ENCODE measurements around the gene GMPPA. TPM values are rescaled to one million over a fixed set of nuclear protein-coding genes. Genes with fewer than 3 reads are reported as not detected.

GMPPA gene
- total RNA-seq, 1 donor from 2014 or later, result 57.0 TPM

DNA sequence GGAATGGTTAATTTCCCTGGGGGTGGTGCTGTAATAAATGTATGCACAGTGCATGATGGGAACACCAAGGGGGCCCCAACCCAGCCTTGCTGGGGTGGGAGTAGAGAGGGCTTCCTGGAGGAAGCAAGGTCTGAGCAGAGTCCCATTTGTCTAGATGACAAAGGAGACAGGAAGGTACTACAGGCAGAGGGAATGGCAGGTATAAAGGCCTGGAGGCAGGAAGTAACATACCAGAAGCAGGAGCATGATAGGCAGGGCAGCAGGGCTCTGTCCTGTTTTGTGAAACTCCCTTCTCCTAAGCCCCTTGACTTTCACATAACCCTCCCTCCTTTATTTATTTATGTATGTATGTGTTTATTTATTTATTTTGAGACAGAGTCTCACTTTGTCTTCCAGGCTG lies 3.9 kb downstream of the GMPPA start:
- no peak for DNase-seq (ENCODE audit: low read depth)

DNA sequence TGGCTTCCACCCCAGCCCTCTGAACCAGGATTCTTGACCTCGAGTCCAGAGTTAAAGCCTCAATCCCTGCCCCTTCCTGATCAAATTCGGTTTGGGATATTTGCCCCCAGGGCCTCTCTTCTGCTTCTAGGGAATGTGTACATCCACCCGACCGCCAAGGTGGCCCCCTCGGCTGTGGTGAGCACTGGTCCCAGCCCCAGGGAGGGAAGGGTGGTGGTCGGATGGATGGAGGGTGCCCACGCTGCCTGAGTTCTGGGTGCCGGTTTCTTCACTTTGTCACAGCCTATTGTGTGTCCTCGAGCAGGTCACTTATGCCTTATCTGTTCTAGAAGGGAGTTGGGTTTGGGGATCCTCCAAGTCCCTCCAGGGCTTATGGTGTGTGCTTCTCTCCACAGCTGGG lies 6.9 kb downstream of the GMPPA start:
- no peak for DNase-seq (ENCODE audit: low read depth)

DNA sequence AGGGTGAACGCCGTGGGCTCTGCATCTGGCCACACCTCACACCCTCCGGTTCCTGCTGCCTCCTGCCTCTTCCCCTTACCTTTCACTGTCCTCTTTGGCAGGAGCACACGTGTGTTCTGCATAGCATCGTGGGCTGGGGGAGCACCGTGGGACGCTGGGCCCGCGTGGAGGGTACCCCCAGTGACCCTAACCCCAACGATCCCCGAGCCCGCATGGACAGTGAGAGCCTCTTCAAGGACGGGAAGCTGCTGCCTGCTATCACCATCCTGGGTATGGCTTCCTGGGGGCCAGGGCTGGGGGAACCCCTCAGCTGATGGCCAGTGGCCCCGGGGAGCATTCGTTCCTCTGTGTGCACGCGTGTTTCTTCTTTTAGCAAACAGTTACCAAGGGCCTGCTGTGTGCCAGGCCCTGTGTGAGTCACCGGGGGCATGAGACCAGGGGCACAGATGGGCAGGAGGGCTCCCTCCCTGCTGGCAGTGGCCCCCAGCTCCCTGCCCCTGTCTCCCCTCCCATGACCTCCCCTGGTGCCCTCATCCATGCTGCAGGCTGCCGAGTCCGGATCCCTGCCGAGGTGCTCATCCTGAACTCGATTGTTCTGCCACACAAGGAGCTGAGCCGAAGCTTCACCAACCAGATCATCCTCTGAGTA lies 7.6 kb downstream of the GMPPA start:
- no peak for DNase-seq (ENCODE audit: low read depth)

DNA sequence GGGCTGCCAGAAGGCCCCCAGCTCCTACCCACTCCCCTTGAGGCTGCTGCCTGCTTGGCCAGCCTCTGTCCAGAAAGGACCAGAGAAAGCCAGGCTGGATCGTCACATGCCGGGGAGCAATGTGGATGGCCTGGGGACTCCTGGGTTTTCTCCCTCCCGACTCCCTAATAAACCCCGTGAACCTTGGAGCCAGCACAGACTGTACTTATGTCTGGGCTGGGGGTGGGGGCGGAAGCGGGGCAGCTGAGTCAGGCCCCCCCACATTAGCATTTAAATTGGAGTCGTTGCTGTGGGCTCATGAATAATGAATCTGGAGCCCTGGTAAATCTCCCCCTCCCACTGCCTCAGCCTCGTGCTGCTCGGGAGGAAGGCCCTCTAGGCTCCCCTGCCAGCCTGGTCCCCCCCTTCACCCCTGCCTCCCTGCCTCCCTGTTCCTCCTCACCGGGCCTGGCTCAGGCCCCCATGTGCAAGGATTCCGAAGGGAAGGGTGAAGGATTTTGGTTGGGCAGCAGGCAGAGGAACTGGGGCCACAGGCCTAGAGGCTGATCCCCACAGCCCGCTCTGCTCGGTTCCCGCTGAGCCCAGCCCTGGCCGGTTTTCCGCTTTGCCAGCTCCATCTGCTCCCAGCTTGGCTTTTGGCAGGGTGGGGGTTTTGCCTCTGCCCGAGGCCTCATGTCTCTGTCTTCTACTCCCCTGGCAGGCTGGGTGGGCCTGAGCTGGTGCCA lies 8.3 kb downstream of the GMPPA start:
- DNase-seq (ENCODE audit: low read depth), result no peak

DNA sequence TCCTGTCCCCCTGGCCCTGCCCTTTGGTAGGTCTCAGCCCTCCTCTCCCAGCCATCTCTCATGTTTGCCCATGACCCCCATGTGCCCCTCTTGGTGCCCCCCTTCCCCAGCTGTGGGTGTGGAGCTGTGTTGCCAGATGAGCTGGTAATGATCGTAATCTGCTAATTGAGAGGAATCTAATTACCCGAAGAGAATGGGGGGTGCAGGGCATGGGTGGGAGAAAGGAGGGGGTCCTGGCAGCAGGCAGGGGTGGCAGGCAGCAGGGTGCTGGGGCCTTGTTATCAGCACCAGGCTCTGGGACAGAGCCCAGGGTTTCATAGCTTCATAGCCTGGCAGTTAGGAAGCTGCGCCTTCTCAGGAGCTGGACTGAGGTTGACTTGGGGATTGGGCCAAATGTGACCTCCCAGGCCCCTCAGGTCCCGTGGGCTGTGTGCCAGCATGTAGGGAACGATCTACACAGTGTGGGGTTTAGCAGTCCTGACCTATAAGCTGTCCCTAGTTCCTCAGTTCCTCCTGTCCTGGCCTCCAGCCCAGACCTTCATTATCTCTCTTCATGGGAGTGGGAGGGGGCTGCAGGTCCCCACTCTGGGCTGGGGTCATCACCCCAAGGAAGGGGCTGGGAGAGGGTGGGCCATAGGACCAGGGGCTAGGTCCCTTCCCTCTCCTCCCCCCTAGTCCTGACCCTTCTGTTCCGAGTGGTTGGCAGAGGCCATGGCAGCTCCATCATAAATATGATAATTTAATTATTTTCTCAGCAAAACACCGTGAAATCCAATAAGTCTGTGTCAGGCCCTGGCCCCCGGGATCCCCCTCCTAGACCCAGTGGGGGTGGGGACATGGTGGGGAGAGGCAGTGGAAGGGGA lies 9.1 kb downstream of the GMPPA start:
- no peak for DNase-seq (ENCODE audit: low read depth)

DNA sequence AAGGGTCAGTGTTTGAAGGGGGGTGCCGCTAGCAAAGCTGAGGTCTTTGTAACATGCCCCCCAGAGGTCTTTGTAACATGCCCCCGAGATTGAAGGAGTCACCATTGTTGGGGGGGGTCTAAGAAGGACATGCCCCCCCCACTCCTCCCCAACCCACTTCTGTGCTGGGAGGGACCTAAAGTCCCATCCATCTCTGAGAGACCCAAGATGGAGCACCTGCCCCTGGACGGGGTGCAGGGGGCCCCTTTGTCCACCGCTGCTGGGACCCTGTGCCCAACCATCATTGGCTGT lies 9.7 kb downstream of the GMPPA start:
- no peak for DNase-seq (ENCODE audit: low read depth)

DNA sequence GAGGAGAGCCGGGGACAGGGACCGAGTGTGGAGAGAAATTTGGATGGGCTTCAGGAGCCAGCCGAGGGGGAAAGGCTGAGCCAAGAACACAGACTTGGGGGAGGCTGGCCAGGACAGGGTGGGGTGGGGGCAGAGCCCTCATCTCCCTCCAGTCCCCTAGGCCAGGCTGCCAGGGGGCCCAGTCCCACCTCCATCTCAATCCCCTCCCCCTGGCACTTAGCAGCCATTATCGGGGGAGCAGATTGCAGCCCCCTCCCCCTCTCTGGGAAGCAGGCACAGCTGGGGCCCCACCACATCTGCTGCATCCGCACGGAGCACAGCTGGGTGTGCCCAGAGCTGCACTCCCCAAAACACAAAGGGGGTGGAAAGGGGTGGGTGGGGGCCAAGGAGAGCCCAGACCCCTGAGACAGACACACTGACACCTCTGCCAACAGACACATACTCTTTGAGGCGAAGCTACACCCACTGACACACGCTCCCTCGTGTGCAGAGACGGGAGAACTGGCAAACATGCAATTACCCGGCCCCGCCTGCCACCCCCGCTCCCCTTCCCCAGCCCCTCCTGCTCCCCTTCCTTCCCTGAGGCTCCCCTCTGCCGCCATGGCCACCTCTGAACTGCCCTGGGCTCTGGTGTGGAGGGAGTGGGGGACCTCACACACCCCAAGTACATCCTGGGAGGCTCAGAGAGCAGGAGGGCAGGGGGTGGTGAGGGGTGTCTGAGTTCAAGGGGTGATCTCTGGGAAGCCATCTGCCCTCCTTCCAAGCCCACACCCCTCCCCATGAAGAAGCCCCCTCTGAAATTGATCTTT lies 10.5 kb downstream of the GMPPA start:
- DNase-seq (ENCODE audit: low read depth), result no peak

DNA sequence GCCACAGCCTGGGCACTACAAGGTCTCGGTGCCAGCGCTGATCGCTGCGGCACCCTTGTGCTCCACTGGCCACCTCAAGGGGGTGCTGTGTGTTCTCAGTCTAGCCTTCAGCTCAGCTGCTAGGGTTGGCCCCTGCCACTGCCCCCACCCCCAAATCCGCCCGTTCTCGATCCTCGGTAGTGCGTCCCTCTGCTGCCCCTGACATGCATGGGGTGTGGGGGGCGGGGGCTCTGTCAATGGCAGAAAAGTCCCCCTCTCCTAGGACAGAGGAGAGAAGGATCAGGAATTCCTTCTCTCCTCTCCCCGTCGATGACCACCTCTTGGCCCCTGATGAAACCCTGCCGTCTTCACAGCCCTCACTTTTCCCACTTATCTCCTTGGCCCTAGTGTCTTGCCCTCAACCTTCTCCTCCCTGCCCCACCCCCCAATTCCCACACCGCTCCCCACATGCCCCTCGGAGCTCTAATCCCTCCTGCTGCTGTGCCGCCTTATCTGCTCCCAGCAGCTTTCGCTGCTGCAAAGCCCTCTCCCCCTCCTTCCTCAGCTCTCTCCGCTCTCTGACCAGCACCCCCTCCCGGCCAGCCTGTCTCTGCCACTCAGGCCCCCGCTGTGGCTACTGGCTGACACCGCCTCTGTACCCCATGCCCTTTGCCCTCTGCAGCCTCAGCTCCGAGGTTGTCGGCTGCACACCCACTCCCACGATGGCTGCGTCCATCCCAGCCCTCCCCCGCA lies 11.3 kb downstream of the GMPPA start:
- DNase-seq (ENCODE audit: low read depth), result peak; percentile 63

DNA sequence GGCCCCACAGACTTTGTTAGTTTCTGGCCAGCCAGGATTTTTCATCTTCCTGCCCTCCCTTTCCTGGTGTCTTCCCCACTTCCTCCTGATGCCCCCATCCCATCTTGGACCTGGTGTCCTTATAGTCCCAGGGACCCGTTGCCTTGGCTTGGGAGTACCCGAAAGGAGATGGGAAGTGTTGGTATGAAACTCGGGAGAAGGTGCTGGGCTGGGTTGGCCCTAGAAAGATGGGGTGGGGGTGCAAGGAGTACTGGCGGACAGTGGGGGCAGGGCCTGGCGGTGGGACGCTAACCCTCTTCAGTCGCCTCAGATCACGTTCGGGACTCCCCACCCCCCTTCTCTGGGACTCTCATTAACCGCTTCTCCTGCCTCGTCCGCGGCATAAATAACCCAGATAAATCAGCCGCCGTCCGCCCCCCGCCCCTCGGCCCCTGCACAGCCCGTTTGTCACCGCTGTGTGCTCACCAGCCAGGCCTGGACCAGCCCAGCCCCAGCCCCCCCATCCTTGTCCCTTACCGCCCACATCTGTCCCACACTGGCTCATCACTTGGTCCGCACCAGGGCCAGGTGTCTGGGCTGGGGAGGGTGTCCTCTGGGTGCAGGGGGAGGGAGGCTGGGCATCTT lies 11.9 kb downstream of the GMPPA start:
- no peak for DNase-seq (ENCODE audit: low read depth)

DNA sequence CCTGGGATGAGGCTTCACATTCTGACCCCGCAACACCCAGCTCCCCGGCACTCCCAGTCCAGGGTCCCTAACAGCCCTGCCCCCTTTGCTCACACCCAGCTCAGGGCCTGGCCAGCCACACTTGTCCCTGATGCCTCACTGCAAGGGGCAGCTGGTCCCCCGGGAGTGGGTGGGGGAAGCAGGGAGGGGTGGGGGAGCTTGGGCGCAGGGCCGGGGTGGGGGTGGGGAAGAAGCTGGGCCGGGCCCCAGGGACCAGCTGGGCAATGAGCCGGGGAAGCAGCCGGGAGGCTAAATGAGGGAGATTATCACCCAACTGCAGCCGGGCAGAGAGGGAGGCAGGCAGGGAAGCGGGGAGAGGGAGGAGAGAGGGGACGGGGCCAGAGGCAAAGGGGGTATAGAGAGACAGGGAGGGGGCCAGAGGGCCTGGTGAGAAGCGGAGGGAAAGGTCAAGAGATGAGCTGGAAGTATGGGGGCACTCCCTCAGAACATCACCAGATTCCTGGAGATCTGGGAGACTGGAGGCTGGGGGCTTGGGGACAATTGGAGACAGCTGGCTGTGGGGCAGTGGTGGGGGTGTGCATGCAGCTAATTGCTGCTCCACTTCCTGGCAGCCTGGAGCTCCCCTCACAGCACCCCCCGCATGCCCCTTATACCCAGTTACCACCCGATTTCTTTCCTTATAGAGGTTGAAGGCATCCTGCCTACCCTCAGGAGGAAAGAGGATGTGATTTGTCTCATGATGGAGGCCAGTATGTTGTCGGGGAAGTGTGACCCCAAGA lies 13.0 kb downstream of the GMPPA start:
- no peak for DNase-seq (ENCODE audit: low read depth)

DNA sequence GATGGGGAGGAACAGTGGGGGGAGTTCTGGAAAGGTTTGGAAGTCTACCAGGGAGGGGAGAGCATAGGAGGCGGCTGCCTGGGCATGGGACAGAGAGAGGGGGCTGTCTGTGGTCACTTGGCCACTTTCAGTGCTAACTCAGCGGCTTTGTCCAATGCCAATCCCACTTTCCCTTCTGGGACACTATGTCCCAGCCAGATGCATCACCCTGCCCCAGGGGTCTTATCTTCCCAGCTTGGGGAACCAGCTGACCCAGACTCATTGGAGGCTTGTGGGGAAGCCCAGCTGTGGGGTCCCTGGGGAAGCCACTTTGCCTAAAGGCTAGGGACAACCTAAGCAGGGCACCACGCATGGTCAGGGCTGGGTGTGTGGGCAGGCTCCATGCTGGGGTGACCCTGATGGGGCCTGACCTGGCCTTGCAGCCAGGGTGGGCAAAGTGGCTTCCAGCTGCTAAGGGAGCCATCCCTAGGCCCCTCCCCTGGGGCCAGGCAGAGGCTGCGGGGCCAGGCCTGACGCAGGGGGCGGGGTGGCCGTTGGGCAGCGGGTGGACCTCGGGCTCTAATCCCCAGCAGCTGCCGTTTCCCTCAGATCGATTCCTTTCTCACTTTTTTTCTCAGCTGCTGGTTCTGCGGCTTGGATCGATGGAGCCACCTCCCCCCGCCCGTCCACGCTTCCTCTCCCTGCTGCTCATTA lies 14.0 kb downstream of the GMPPA start:
- peak; percentile 63 for DNase-seq (ENCODE audit: low read depth)

DNA sequence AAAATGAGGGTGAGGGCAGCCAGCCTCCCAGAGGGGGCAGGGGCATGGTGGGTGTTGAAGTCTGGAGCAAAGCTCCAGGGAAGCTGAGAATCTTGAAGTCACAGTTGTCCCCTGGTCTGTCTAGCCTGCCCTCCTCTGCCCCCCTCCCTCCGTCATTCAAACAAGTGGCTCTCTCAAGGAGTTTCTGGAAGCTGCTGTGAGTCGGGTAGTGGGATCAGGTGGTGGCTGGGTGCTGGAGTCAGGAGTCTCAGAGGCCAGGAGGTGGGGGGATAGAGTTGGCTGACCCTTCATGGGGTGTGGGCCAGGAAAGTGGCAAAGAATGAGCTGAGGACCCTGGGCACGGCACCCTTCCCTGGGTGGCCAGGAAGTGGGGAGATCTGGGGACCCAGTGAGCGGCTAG lies 15.1 kb downstream of the GMPPA start:
- DNase-seq (ENCODE audit: low read depth), result no peak

DNA sequence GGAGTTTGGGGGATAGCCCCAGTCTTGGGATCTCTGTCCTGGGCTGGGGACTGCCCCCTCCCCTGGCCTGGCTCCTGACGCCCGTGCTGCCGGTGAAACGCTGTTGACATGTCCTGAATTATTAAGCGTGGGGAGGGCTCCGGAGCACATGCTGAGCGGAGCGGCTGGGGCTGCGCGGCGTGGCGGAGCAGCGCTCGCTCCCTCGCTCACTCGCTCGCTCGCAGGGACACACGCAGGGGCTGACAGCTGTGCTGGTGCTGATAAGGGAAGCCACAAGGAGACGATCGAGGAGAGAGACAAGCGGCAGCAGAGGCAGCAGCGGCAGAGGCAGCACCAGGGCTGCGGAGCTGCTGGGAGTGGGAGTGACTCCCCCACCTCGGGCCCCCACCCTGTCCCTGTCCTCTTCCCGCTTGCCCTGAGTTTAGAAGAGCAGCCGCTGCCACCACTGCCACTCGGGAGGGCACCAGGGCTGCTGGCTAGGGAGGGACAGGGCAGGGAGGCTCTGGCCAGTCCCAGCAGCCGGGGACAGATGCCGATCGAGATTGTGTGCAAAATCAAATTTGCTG lies 15.6 kb downstream of the GMPPA start, which contains the start of gene ASIC4:
ASIC4 (plus strand) TSS at position 287 of the 566 bp plus-strand sequence; CDS start at position 530, 243 bp downstream.
- DNase-seq (ENCODE audit: low read depth), result peak; percentile 71

DNA sequence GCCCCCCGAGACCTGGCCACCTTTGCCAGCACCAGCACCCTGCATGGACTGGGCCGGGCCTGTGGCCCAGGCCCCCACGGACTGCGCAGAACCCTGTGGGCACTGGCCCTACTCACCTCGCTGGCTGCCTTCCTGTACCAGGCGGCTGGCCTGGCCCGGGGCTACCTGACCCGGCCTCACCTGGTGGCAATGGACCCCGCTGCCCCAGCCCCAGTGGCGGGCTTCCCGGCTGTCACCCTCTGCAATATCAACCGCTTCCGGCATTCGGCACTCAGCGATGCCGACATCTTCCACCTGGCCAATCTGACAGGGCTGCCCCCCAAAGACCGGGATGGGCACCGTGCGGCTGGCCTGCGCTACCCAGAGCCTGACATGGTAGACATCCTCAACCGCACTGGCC lies 16.1 kb downstream of the GMPPA start:
- DNase-seq (ENCODE audit: low read depth), result no peak

DNA sequence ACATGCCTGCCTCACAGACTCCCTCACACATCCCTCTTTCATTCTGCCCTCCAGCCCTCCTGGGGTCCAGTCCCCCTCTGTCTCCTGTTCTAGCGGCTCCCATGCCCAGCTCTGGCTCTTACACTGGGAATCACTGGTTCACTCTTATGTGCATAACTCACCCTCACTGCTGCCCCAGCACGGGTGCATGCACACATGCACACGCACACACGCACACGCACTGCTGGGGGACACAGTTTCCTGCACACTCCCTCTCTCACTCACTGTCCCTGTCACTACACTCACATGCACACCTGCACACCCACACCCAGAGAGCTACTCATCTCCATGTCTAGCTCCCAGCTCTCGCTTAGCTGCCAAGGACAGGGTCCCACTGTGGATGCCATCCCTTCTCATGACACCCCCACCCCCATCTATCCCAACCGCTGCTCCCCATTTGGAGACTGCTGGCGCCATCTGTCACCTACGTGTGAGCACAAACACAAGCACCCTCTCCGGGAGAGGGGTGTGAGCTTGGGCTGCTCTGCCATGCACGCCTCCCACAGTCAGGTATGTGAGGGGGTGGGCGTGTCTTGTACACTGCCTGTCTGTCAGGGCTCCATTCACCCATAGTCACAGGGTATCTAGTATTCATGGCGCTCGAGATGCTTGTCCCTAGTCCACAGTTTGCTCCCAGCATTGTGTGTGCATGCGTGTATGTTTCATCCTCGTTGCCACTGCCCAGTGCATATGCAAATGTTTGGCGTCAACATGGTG lies 17.4 kb downstream of the GMPPA start:
- DNase-seq (ENCODE audit: low read depth), result no peak

DNA sequence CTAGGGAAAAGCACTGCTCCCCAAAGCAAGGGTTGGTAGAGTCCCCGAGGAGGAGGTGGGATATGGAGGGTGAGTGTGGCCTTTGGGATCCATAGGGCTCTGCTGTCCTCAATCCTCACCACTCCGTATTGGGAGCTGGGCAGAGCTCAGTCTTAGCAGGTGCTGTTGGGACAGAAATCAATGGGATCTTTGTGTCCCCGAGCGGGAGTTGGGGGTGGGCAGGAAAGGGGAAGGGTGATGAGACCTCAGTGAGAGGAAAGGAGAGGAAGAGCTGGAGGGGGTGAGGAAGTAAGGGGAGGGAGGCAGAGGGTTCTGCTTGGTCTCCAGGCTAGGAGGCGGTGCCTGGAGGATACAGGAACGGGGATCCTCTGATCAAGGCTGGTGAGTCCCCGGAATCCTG lies 18.2 kb downstream of the GMPPA start:
- no peak for DNase-seq (ENCODE audit: low read depth)

DNA sequence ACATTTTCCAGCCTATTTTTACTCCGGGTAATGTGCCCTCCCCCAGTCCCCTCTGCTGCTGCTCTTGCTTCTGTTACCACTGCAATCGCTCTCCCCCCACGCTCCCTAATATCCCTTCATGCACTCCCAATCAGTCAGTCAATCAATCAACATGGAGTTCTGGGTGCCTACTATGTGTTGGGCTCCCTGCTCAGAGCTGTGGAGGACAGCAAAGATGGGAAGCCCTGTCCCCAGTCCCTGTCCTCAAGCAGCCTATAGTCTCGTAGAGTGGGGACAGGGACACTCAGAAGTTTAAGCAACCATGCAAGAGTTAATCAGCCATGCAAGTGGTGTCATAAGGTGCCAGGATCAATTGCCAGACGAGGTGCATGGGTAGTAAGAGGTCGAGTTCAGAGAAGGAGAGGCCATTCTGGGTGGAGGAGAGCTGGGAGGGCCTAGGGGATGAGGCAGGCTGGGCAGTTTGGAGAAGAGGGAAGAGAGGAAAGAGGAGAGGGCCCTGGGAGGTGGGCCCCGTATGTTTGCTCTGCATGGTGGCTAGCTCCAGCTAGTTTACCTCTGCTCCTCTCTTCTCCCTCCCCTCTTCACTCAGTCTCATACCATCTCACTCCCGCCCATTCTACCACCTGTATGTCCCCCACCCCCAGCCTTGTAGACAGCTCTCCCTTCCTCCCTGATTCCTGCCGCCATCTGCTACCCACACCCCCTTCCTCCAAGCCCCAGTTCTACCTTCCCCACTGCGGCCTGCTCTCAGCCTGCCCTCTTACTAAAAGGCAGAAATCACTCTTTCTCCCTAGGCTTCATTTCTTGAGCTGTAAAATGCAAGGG lies 19.5 kb downstream of the GMPPA start:
- DNase-seq (ENCODE audit: low read depth), result no peak
